ENCODE results near the gene AGTPBP1.

The AGTPBP1 gene

GRCh38 chr9:85501882-85502281 is 239.9 kb downstream of the AGTPBP1 start:
- no peak for DNase-seq (ENCODE audit: low spot score)

- DNase-seq (ENCODE audit: low spot score): no peak
These were observed 240.3 kb downstream of the AGTPBP1 start for GRCh38 chr9:85501456-85501855.
